SK-N-SH treated with all-trans-retinoic acid at 6 μM for 48 hours (cell line): ENCODE measurements around the gene TM4SF5.

ENCODE experiments used
- ATAC-seq: fragments of 200-7000 bp; cut with Tn5 transposase; 3 replicates; pipeline ENCODE4 v1.9.1; 2020; ENCODE audit warnings: mild to moderate bottlenecking, moderate library complexity
- ARNTL ChIP-seq: fragments of 450-650 bp; formaldehyde crosslinking; IDR thresholded peaks from 2 replicates; pipeline ENCODE4 v1.5.0; 2020; ENCODE audit warnings: low read depth, mild to moderate bottlenecking, moderate library complexity, borderline replicate concordance
- BACH2 ChIP-seq: fragments of 250-450 bp; sonication (Bioruptor Pico); IDR thresholded peaks from 2 replicates; pipeline ENCODE4 v1.9.0; 2021; ENCODE audit warnings: mild to moderate bottlenecking, borderline replicate concordance
- CREB5 ChIP-seq: fragments of 250-450 bp; sonication (Bioruptor Pico); IDR thresholded peaks from 2 replicates; pipeline ENCODE4 v1.5.1; 2020; ENCODE audit warnings: low read depth, mild to moderate bottlenecking, moderate library complexity
- CSDC2 ChIP-seq: fragments of 250-450 bp; sonication (Bioruptor Pico); IDR thresholded peaks from 2 replicates; pipeline ENCODE4 v1.5.0; 2020; ENCODE audit warnings: mild to moderate bottlenecking, moderate library complexity
- CSRNP3 ChIP-seq: fragments of 250-450 bp; sonication (Bioruptor Pico); IDR thresholded peaks from 2 replicates; pipeline ENCODE4 v1.5.1; 2021; ENCODE audit warnings: mild to moderate bottlenecking, moderate library complexity
- ESRRG ChIP-seq: fragments of 250-450 bp; sonication (Bioruptor Pico); IDR thresholded peaks from 2 replicates; pipeline ENCODE4 v1.6.1; 2021; ENCODE audit warnings: mild to moderate bottlenecking
- GLIS3 ChIP-seq: fragments of 250-450 bp; sonication (Bioruptor Pico); IDR thresholded peaks from 2 replicates; pipeline ENCODE4 v1.5.0; 2020; ENCODE audit warnings: mild to moderate bottlenecking, moderate library complexity
- ISL1 ChIP-seq: fragments of 250-450 bp; sonication (Bioruptor Pico); IDR thresholded peaks from 2 replicates; pipeline ENCODE4 v2.1.2; 2022; ENCODE audit warnings: mild to moderate bottlenecking, moderate library complexity
- OSR1 ChIP-seq: fragments of 250-450 bp; sonication (Bioruptor Pico); IDR thresholded peaks from 2 replicates; pipeline ENCODE4 v1.8.0; 2022; ENCODE audit warnings: moderate library complexity, mild to moderate bottlenecking, inconsistent platforms
- PATZ1 ChIP-seq: fragments of 250-450 bp; sonication (Bioruptor Pico); IDR thresholded peaks from 2 replicates; pipeline ENCODE4 v1.8.0; 2020; ENCODE audit warnings: mild to moderate bottlenecking, moderate library complexity, borderline replicate concordance
- PPARA ChIP-seq: fragments of 250-450 bp; sonication (Bioruptor Pico); IDR thresholded peaks from 2 replicates; pipeline ENCODE4 v1.5.0; 2020; ENCODE audit warnings: mild to moderate bottlenecking, borderline replicate concordance
- RARB ChIP-seq: fragments of 250-450 bp; sonication (Bioruptor Pico); IDR thresholded peaks from 2 replicates; pipeline ENCODE4 v1.8.0; 2021; ENCODE audit warnings: mild to moderate bottlenecking, moderate library complexity
- SNAI2 ChIP-seq: fragments of 250-450 bp; sonication (Bioruptor Pico); IDR thresholded peaks from 2 replicates; pipeline ENCODE4 v1.5.0; 2020; ENCODE audit warnings: mild to moderate bottlenecking, moderate library complexity
- TCF4 ChIP-seq: fragments of 250-450 bp; sonication (Bioruptor Pico); IDR thresholded peaks from 2 replicates; pipeline ENCODE4 v1.8.0; 2021; ENCODE audit warnings: mild to moderate bottlenecking, moderate library complexity, borderline replicate concordance
- TOX ChIP-seq: fragments of 250-450 bp; sonication (Bioruptor Pico); IDR thresholded peaks from 2 replicates; pipeline ENCODE4 v1.8.0; 2021; ENCODE audit warnings: mild to moderate bottlenecking, moderate library complexity, borderline replicate concordance
- TSHZ2 ChIP-seq: fragments of 250-450 bp; sonication (Bioruptor Pico); IDR thresholded peaks from 2 replicates; pipeline ENCODE4 v1.5.0; 2020; ENCODE audit warnings: mild to moderate bottlenecking, moderate library complexity
- ZC3H10 ChIP-seq: fragments of 250-450 bp; sonication (Bioruptor Pico); IDR thresholded peaks from 2 replicates; pipeline ENCODE4 v1.5.1; 2021; ENCODE audit warnings: mild to moderate bottlenecking, moderate library complexity
- ZFP3 ChIP-seq: fragments of 250-450 bp; sonication (Bioruptor Pico); IDR thresholded peaks from 2 replicates; pipeline ENCODE4 v1.5.0; 2020; ENCODE audit warnings: mild to moderate bottlenecking, moderate library complexity
- ZFP30 ChIP-seq: fragments of 450-650 bp; formaldehyde crosslinking; IDR thresholded peaks from 2 replicates; pipeline ENCODE4 v1.5.0; 2022; ENCODE audit warnings: mild to moderate bottlenecking, moderate library complexity
- ZNF565 ChIP-seq: fragments of 450-650 bp; formaldehyde crosslinking; conservative IDR thresholded peaks from 2 replicates; pipeline ENCODE4 v1.5.0; 2020; ENCODE audit warnings: low read depth, mild to moderate bottlenecking, moderate library complexity

TM4SF5 gene

GRCh38 chr17:4807605-4808377 lies 36.1 kb downstream of the TM4SF5 start:
- ATAC-seq = peak; percentile 51
- TF ChIP-seq ZC3H10 (no peak), BACH2 (CRISPR knock-in tag) (no peak), PPARA (CRISPR knock-in tag) (no peak), CREB5 (no peak), TOX (CRISPR knock-in tag) (no peak), RARB (CRISPR knock-in tag) (no peak), TCF4 (no peak), CSRNP3 (CRISPR knock-in tag) (no peak), CSDC2 (no peak), TSHZ2 (no peak), ZNF565 (CRISPR knock-in tag) (no peak), ISL1 (CRISPR knock-in tag) (no peak), ARNTL (no peak), SNAI2 (CRISPR knock-in tag) (no peak), PATZ1 (CRISPR knock-in tag) (no peak)

- ATAC-seq = no peak
These were observed 36.7 kb downstream of the TM4SF5 start for GRCh38 chr17:4808378-4808767.

GRCh38 chr17:4810696-4811290 lies 39.1 kb downstream of the TM4SF5 start:
- no peak for ATAC-seq
- TF ChIP-seq ZNF565 (CRISPR knock-in tag) (no peak), ESRRG (CRISPR knock-in tag) (no peak), GLIS3 (CRISPR knock-in tag) (no peak), TSHZ2 (no peak), SNAI2 (CRISPR knock-in tag) (no peak), CSRNP3 (CRISPR knock-in tag) (no peak), PATZ1 (CRISPR knock-in tag) (no peak), ZC3H10 (no peak), CREB5 (no peak), TCF4 (no peak), TOX (CRISPR knock-in tag) (no peak), BACH2 (CRISPR knock-in tag) (no peak), ARNTL (no peak), ZFP3 (CRISPR knock-in tag) (no peak), ZFP30 (CRISPR knock-in tag) (no peak), OSR1 (no peak), PPARA (CRISPR knock-in tag) (no peak)

More at GRCh38 chr17:4808378-4808767, 36.7 kb downstream of the TM4SF5 start:
- no peak for TF ChIP-seq RARB (CRISPR knock-in tag)
